Measurements from ENCODE around the gene GLRB. TPM values are rescaled to one million over a fixed set of nuclear protein-coding genes. Genes with fewer than 3 reads are reported as not detected.

The GLRB gene
- total RNA-seq, 1 experiment from 2014 or later = 5.1 TPM

DNA sequence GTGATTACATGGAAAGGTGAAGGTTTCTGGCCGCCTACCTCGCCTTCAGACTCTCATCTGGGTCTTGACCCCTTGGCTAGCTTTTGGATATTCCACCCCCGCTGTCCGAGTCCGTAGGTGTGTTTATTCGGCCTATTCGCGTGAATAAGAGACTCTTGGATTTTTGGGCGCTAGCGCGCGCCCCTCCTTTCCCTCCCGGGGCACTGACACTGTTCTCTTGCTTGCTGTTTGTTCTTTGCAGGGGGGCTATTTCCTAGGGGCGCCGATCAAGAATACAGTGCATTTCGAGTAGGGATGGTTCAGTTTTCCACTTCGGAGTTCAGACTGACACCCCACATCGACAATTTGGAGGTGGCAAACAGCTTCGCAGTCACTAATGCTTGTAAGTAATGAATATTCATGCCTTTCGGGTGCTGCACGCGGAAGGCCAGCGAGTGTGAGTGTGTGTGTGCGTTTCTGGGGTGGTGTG is 145.5 kb downstream of the GLRB start:
- H3K36me3 ChIP-seq (ENCODE audit: insufficient read depth, low read length, poor library complexity, severe bottlenecking) = no peaks in the 10 kb centered on the region
- intact Hi-C loops (cut with micrococcal nuclease; ENCODE audit: unreplicated experiment) = loop anchor here (2.0 to 10.0 kb wide), 4 partner anchors 55 to 757 kb away; no protein-coding TSS in a partner anchor
- H3K9me3 ChIP-seq (ENCODE audit: low read depth, low read length, poor library complexity, severe bottlenecking) = no peaks in the 10 kb centered on the region
- CTCF ChIA-PET = interaction anchor here (0.6 kb wide), 1 partner anchor 360 kb away, joined by 4 read pairs; no protein-coding TSS in a partner anchor
- H3K4me3 ChIP-seq (ENCODE audit: low read depth, low read length, poor library complexity, severe bottlenecking) = peak overlapping the region; percentile 59
- TF ChIP-seq EZH2 (IDR thresholded peaks at IDR 0.05; ENCODE audit: borderline replicate concordance, low read depth, low read length, poor library complexity, severe bottlenecking) = no peak
- TF ChIP-seq, protein P1, sequence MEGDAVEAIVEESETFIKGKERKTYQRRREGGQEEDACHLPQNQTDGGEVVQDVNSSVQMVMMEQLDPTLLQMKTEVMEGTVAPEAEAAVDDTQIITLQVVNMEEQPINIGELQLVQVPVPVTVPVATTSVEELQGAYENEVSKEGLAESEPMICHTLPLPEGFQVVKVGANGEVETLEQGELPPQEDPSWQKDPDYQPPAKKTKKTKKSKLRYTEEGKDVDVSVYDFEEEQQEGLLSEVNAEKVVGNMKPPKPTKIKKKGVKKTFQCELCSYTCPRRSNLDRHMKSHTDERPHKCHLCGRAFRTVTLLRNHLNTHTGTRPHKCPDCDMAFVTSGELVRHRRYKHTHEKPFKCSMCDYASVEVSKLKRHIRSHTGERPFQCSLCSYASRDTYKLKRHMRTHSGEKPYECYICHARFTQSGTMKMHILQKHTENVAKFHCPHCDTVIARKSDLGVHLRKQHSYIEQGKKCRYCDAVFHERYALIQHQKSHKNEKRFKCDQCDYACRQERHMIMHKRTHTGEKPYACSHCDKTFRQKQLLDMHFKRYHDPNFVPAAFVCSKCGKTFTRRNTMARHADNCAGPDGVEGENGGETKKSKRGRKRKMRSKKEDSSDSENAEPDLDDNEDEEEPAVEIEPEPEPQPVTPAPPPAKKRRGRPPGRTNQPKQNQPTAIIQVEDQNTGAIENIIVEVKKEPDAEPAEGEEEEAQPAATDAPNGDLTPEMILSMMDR (conservative IDR thresholded peaks at IDR 0.05; ENCODE audit: low read depth, low read length) = no peak
- POLR2A ChIA-PET (ENCODE audit: low non-redundant PET) = no interaction called here
- peaks cover 23% of the 10 kb centered on the region for H3K27me3 ChIP-seq (replicated peaks; ENCODE audit: insufficient read depth, low read depth, low read length, poor library complexity)
- H3K4me1 ChIP-seq (ENCODE audit: insufficient read depth, low read length, poor library complexity, severe bottlenecking) = peaks cover 6% of the 10 kb centered on the region
- H3K27ac ChIP-seq (ENCODE audit: low read depth, low read length, poor library complexity, severe bottlenecking) = no peak overlapping the region
- DNase-seq (ENCODE audit: low spot score) = no peak
- BruUV-seq (replicated peaks) = no TSS peak

Other genes with a start within 250 kb of the GLRB start
- gene PDGFC, start 104.4 kb upstream of the GLRB start, total RNA-seq (2021) = 28.0 and 32.6 TPM in 2 replicates
- 0.32 and 0.42 TPM in 2 replicates for gene GRIA2, start 144.6 kb downstream of the GLRB start, total RNA-seq (2021)

All from A673 (cell line).